MM.1S (cell line): ENCODE measurements around the gene ALDH5A1.

ENCODE experiments used
- DNase-seq: peaks from one replicate; pipeline ENCODE4 v3.0.0-alpha.2; 2015
- H2AFZ ChIP-seq: fragments of 300-600 bp; sonication (generic); 2 replicates; pipeline ENCODE4 v1.6.0; 2016; ENCODE audit warnings: antibody characterized with exemption, low read length
- H3F3A ChIP-seq: fragments of 300-600 bp; sonication (generic); 2 replicates; pipeline ENCODE4 v1.6.1; 2016; ENCODE audit warnings: mild to moderate bottlenecking, antibody characterized with exemption, low read length, moderate library complexity, mixed read lengths; ENCODE audit not compliant: insufficient read depth
- H3K27ac ChIP-seq: fragments of 300-600 bp; sonication (generic); 2 replicates; pipeline ENCODE4 v1.5.1; 2016; ENCODE audit warnings: mild to moderate bottlenecking, low read length
- H3K27me3 ChIP-seq: fragments of 300-600 bp; sonication (generic); replicated peaks from 2 replicates; pipeline ENCODE4 v1.6.0; 2016; ENCODE audit warnings: low read length; ENCODE audit not compliant: insufficient read depth
- H3K36me3 ChIP-seq: fragments of 300-600 bp; sonication (generic); replicated peaks from 2 replicates; pipeline ENCODE4 v1.6.1; 2016; ENCODE audit warnings: mild to moderate bottlenecking, low read length, mixed read lengths; ENCODE audit not compliant: insufficient read depth
- H3K4me1 ChIP-seq: fragments of 300-600 bp; sonication (generic); 2 replicates; pipeline ENCODE4 v1.6.1; 2016; ENCODE audit warnings: low read length, mixed read lengths
- H3K4me2 ChIP-seq: fragments of 300-600 bp; sonication (generic); 2 replicates; pipeline ENCODE4 v1.6.0; 2016; ENCODE audit warnings: low read depth, low read length
- H3K4me3 ChIP-seq: fragments of 300-600 bp; sonication (generic); 2 replicates; pipeline ENCODE4 v1.5.1; 2016; ENCODE audit warnings: low read length, mixed read lengths
- H3K79me2 ChIP-seq: fragments of 300-600 bp; sonication (generic); 2 replicates; pipeline ENCODE4 v1.6.1; 2016; ENCODE audit warnings: mixed run types, low read length, mixed read lengths
- H3K9ac ChIP-seq: fragments of 300-600 bp; sonication (generic); 2 replicates; pipeline ENCODE4 v1.6.1; 2016; ENCODE audit warnings: low read length, mixed read lengths
- H3K9me2 ChIP-seq: fragments of 300-600 bp; sonication (generic); replicated peaks from 2 replicates; pipeline ENCODE4 v1.6.1; 2016; ENCODE audit warnings: mild to moderate bottlenecking, low read length, mixed read lengths; ENCODE audit not compliant: insufficient read depth
- H3K9me3 ChIP-seq: fragments of 300-600 bp; sonication (generic); replicated peaks from 2 replicates; pipeline ENCODE4 v1.6.1; 2016; ENCODE audit warnings: mild to moderate bottlenecking, low read length, mixed read lengths; ENCODE audit not compliant: insufficient read depth
- H4K20me1 ChIP-seq: fragments of 300-600 bp; sonication (generic); 2 replicates; pipeline ENCODE4 v1.6.1; 2016; ENCODE audit warnings: mild to moderate bottlenecking, low read length, moderate library complexity, mixed read lengths; ENCODE audit not compliant: insufficient read depth
- CTCF ChIP-seq: fragments of 300-600 bp; sonication (generic); IDR thresholded peaks from 2 replicates; pipeline ENCODE4 v1.5.1; 2016; ENCODE audit warnings: antibody characterized with exemption, low read length, mixed read lengths
- EZH2 ChIP-seq: fragments of 300-600 bp; sonication (generic); optimal IDR thresholded peaks from 2 replicates; pipeline ENCODE3; 2017; ENCODE audit warnings: low read depth, mild to moderate bottlenecking, antibody characterized with exemption, low read length, mixed read lengths
- EZH2phosphoT487 ChIP-seq: fragments of 300-600 bp; sonication (generic); IDR thresholded peaks from 2 replicates; pipeline ENCODE4 v1.6.1; 2018; ENCODE audit warnings: antibody characterized with exemption, low read length

The ALDH5A1 gene

GRCh38 chr6:24486065-24486464 lies 8.7 kb upstream of the ALDH5A1 start:
- Histone ChIP-seq H3K9ac (no peak overlapping the region), H3K27ac (no peak overlapping the region), H3K79me2 (no peaks in the 10 kb centered on the region), H2AFZ (no peak overlapping the region), H3K9me2 (no peaks in the 10 kb centered on the region), H3K9me3 (no peaks in the 10 kb centered on the region), H3K27me3 (no peaks in the 10 kb centered on the region), H3K36me3 (no peaks in the 10 kb centered on the region), H3K4me3 (no peak overlapping the region), H3K4me1 (peaks cover 10% of the 10 kb centered on the region), H3F3A (peaks cover 16% of the 10 kb centered on the region), H3K4me2 (no peak overlapping the region), H4K20me1 (no peaks in the 10 kb centered on the region)
- DNase-seq = no peak
- no peak for TF ChIP-seq EZH2phosphoT487
- TF ChIP-seq CTCF = no peak
- no peak for TF ChIP-seq EZH2

GRCh38 chr6:24489470-24489869 lies 5.3 kb upstream of the ALDH5A1 start, which contains the start of gene GPLD1:
TSS of gene GPLD1 (minus strand) at chr6:24489578. CDS start at chr6:24489511, 67 bp downstream.
- H3K36me3 ChIP-seq = no peaks in the 10 kb centered on the region
- H3K4me1 ChIP-seq = 0 out of 2 replicates have a peak, but pooled peaks cover 5% of the 10 kb centered on the region
- DNase-seq = no peak
- no peaks in the 10 kb centered on the region for H3K27me3 ChIP-seq
- no peaks in the 10 kb centered on the region for H3K79me2 ChIP-seq
- no peak within 1 kb of the TSS for H3K9ac ChIP-seq
- no peak within 1 kb of the TSS for H2AFZ ChIP-seq
- no peak within 1 kb of the TSS for H3K27ac ChIP-seq
- TF ChIP-seq CTCF = no peak
- no peak for TF ChIP-seq EZH2
- TF ChIP-seq EZH2phosphoT487 = no peak
- H3K9me2 ChIP-seq = no peaks in the 10 kb centered on the region
- no peak within 1 kb of the TSS for H3K4me3 ChIP-seq
- peaks cover 9% of the 10 kb centered on the region; the same call in 1 of the 2 replicates for H3F3A ChIP-seq
- no peaks in the 10 kb centered on the region for H4K20me1 ChIP-seq
- H3K9me3 ChIP-seq = no peaks in the 10 kb centered on the region
- H3K4me2 ChIP-seq = no peak within 1 kb of the TSS

GRCh38 chr6:24489881-24490280 lies 4.9 kb upstream of the ALDH5A1 start:
- H2AFZ ChIP-seq = no peak overlapping the region
- no peak for TF ChIP-seq CTCF
- TF ChIP-seq EZH2 = no peak
- no peak for TF ChIP-seq EZH2phosphoT487

More at GRCh38 chr6:24489881-24490280, 4.9 kb upstream of the ALDH5A1 start:
- Histone ChIP-seq H3K27me3 (no peaks in the 10 kb centered on the region), H3K9ac (no peak overlapping the region), H3K4me1 (0 out of 2 replicates have a peak, but pooled peaks cover 5% of the 10 kb centered on the region), H3K36me3 (no peaks in the 10 kb centered on the region), H3K4me3 (no peak overlapping the region), H3K4me2 (no peak overlapping the region), H3K9me3 (no peaks in the 10 kb centered on the region), H3K27ac (no peak overlapping the region), H3F3A (peaks cover 9% of the 10 kb centered on the region; the same call in 1 of the 2 replicates), H4K20me1 (no peaks in the 10 kb centered on the region), H3K79me2 (no peaks in the 10 kb centered on the region), H3K9me2 (no peaks in the 10 kb centered on the region)
- no peak for DNase-seq
